ENCODE results near the gene PLA2G2D.

The PLA2G2D gene

GRCh38 chr1:20063861-20064292 is 55.5 kb downstream of the PLA2G2D start:
- no peak overlapping the region for H3K27ac ChIP-seq (replicated peaks)
- H3K27me3 ChIP-seq (ENCODE audit: insufficient read depth, poor library complexity, severe bottlenecking) = peaks cover 2% of the 10 kb centered on the region
- TF ChIP-seq POLR2AphosphoS5 (IDR thresholded peaks at IDR 0.05; ENCODE audit: low read depth) (no peak), GABPA (IDR thresholded peaks at IDR 0.05; ENCODE audit: low read depth) (no peak)
- no peak overlapping the region for H3K4me3 ChIP-seq (replicated peaks; ENCODE audit: insufficient read depth, low read length)
- DNase-seq (ENCODE audit: low read depth in 1 of 2, low spot score in 1 of 2) = no peak

All from HL-60 (cell line).